Activated CD4-positive, alpha-beta T cell treated with anti-CD3 and anti-CD28 coated beads for 36 hours (primary cell): Measurements from ENCODE around the gene CTSO. TPM values are rescaled to one million over a fixed set of nuclear protein-coding genes. Genes with fewer than 3 reads are reported as not detected.
A peak's percentile ranks its signal among the peaks of the same experiment; 100 is the strongest.

Experiments
- ATAC-seq: fragments of 200-7000 bp; cut with Tn5 transposase; one replicate; pipeline ENCODE4 v1.10.0; 2021; ENCODE audit warnings: mild to moderate bottlenecking, moderate library complexity
- CTCF ChIA-PET: fragments of 350-600 bp; sonication (Branson Sonifier 250); formaldehyde crosslinking; loops from one replicate; lab custom pipeline; 2021; ENCODE audit warnings: antibody characterized with exemption; lab: Charles Lee
- POLR2A ChIA-PET: fragments of 350-600 bp; sonication (Branson Sonifier 250); formaldehyde crosslinking; loops from one replicate; lab custom pipeline; 2021; ENCODE audit warnings: antibody characterized with exemption, inconsistent platforms; lab: Charles Lee
- DNase-seq: peaks from one replicate; pipeline ENCODE4 v3.0.0-alpha.2; 2020
- H3K27ac Mint-ChIP-seq: one replicate; pipeline ENCODE4 v1.8.0; 2021; ENCODE audit warnings: mixed read lengths
- H3K27me3 Mint-ChIP-seq: one replicate; pipeline ENCODE4 v1.8.0; 2021; ENCODE audit warnings: mixed read lengths
- H3K36me3 Mint-ChIP-seq: one replicate; pipeline ENCODE4 v1.8.0; 2021; ENCODE audit warnings: low read depth, mixed read lengths
- H3K4me1 Mint-ChIP-seq: one replicate; pipeline ENCODE4 v1.8.0; 2021; ENCODE audit warnings: mixed read lengths
- H3K4me3 Mint-ChIP-seq: one replicate; pipeline ENCODE4 v1.8.0; 2021; ENCODE audit warnings: mild to moderate bottlenecking, moderate library complexity, mixed read lengths
- H3K9me3 Mint-ChIP-seq: one replicate; pipeline ENCODE4 v1.8.0; 2021; ENCODE audit warnings: low read depth, mixed read lengths
- intact Hi-C, 2 experiments: fragments of 100-400 bp; cut with DNase I in 1 of 2; cut with micrococcal nuclease in 1 of 2; formaldehyde crosslinking; loops; one replicate each; pipeline versions ENCODE4 v1.14.2 to v1.15.1; 2022 to 2024; cut with DNase I, micrococcal nuclease
- total RNA-seq, 2 experiments: library from RNA; stranded (reverse); gene quantifications; one replicate each; pipeline ENCODE4 v1.2.3, GENCODE V29; 2021

The CTSO gene
- total RNA-seq, 2 experiments from 2014 or later, result 2.6 to 3.0 TPM

DNA sequence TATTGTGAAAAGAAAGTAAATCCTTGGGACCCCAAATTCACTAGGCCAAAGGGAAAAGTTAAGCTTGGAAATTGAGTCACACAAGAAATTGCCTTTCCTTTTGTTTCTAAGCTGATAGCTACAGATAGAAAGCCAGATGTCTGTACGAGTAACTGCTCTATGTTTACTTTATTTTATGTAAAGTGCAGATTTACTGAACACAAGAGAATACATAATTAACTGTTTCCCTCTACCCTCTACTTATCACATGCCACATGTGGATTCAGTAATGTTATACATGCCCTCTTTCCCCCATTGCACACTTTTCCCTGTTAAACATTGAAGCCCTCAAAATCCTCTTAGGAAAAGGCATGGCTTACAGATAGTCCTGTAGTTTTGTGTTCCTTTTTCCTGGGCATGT, 66.6 kb downstream of the CTSO start:
- ChIA-PET POLR2A (no interaction called here), CTCF (no interaction called here)
- ATAC-seq (no peak), DNase-seq (no peak)
- Mint-ChIP-seq H3K9me3 (no peaks in the 10 kb centered on the region), H3K4me3 (no peak overlapping the region), H3K27me3 (peaks cover 16% of the 10 kb centered on the region), H3K36me3 (no peaks in the 10 kb centered on the region), H3K4me1 (no peaks in the 10 kb centered on the region), H3K27ac (no peak overlapping the region)
- intact Hi-C loops, result no loop called here

DNA sequence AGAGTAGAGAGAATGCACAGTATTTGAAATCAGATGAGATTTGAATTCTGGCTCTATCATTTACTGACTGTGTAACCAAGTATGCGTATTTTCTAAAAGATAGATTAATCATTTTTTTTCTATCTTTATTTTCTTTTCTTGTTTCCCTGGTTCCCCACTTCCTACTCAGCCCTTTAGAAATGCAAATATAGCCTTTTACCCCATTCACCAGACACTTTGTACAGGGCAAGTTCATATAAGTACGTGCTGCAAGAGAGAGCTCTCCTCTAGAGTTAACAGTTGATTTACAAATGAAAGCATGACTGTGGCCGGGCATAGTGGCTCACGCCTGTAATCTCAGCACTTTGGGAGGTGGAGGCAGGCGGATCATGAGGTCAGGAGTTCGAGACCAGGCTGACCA, 68.0 kb downstream of the CTSO start:
- Mint-ChIP-seq H3K27ac (no peak overlapping the region), H3K4me3 (no peak overlapping the region), H3K36me3 (no peaks in the 10 kb centered on the region), H3K27me3 (peaks cover 10% of the 10 kb centered on the region), H3K4me1 (no peaks in the 10 kb centered on the region), H3K9me3 (no peaks in the 10 kb centered on the region)
- CTCF ChIA-PET, result no interaction called here
- POLR2A ChIA-PET, result no interaction called here
- ATAC-seq (no peak), DNase-seq (no peak)
- intact Hi-C loops, result no loop called here

DNA sequence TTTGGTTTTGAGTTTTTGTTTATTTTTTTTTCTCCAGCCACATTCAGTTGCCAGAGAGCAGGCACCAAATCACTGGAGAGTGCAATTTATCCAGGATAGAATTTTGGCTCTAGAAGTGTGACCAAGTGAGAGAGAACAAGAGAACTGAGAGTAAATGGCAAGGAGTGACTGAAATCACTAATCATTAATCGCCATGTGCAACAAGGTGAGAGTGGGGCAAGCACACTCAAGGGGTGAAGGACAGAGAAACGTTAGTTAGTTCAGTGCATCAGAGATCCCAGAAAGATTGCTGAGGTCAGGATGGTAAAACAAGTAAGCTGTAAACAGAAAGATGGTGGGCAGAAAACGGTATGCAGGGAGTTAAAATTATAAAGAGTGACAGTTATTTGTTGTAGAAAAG, 69.8 kb downstream of the CTSO start:
- Mint-ChIP-seq H3K36me3 (no peaks in the 10 kb centered on the region), H3K4me3 (no peak overlapping the region), H3K27ac (no peak overlapping the region), H3K9me3 (no peaks in the 10 kb centered on the region), H3K4me1 (no peaks in the 10 kb centered on the region), H3K27me3 (peaks cover 7% of the 10 kb centered on the region)
- intact Hi-C loops, result no loop called here
- ATAC-seq, result no peak
- ChIA-PET POLR2A (no interaction called here), CTCF (no interaction called here)
- DNase-seq, result no peak

DNA sequence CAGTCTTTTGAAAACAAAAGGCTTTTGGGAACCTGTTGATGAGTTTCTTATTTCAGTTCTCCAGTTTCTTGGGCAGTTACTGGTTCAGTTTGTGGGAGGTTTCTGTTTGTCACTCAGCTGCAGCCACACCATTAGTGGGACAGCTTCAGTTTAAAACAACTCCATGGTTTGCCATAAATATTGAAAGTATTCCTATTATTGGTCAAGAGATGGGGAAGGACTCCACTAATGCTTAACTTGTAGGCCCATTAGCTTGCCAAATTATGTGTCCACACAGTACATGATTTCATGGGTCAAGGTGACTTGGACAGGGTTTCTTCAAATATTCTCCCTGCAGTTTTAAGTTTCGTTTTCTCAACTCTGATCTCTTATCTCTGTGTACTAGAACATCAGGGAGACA, 72.1 kb downstream of the CTSO start:
- ChIA-PET CTCF (no interaction called here), POLR2A (no interaction called here)
- H3K4me3 Mint-ChIP-seq, result no peak overlapping the region
- no peaks in the 10 kb centered on the region for H3K36me3 Mint-ChIP-seq
- peaks cover 3% of the 10 kb centered on the region for H3K27me3 Mint-ChIP-seq
- no peak overlapping the region for H3K27ac Mint-ChIP-seq
- no peaks in the 10 kb centered on the region for H3K4me1 Mint-ChIP-seq
- DNase-seq (no peak), ATAC-seq (no peak)
- no peaks in the 10 kb centered on the region for H3K9me3 Mint-ChIP-seq
- intact Hi-C loops, result no loop called here

DNA sequence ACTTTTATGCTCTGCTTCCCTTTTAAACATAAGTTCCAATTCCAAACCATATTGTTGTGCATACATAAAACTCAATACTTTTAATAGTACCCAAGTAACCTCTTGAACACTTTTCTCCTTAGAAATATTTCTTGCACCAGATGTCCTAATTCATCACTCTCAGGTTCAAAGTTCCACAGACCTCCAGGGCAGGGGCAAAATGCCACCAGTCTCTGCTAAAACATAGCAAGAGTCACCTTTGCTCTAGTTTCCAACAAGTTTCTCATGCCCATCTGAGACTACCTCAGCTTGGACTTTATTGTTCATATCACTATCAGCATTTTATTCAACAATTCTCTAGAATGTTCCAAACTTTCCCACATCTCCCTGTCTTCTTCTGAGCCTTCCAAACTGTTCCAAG, 73.9 kb downstream of the CTSO start:
- Mint-ChIP-seq H3K27ac (no peak overlapping the region), H3K9me3 (peaks cover 4% of the 10 kb centered on the region), H3K4me3 (no peak overlapping the region), H3K27me3 (peaks cover 3% of the 10 kb centered on the region), H3K4me1 (no peaks in the 10 kb centered on the region), H3K36me3 (no peaks in the 10 kb centered on the region)
- ChIA-PET CTCF (no interaction called here), POLR2A (no interaction called here)
- intact Hi-C loops, result no loop called here
- DNase-seq, result no peak
- ATAC-seq, result no peak

DNA sequence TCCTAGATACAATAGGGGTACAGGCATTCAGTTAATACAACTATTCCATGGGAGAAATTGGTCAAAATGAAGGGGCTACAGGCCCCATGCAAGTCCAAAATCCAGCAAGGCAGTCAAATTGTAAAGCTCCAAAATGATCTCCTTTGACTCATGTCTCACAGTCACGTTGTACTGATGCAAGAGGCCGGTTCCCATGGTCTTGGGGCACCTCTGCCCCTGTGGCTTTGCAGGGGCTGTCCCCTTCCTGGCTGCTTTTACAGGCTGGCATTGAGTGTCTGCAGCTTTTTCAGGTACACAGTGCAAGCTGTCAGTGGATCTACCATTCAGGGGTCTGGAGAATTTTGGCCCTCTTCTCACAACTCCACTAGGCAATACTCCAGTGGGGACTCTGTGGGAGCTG, 75.1 kb downstream of the CTSO start:
- H3K27me3 Mint-ChIP-seq, result peaks cover 3% of the 10 kb centered on the region
- ATAC-seq, result no peak
- H3K27ac Mint-ChIP-seq, result no peak overlapping the region
- no peaks in the 10 kb centered on the region for H3K36me3 Mint-ChIP-seq
- ChIA-PET CTCF (no interaction called here), POLR2A (no interaction called here)
- peaks cover 7% of the 10 kb centered on the region for H3K9me3 Mint-ChIP-seq
- DNase-seq, result peak; percentile 20
- H3K4me3 Mint-ChIP-seq, result no peak overlapping the region
- H3K4me1 Mint-ChIP-seq, result no peaks in the 10 kb centered on the region
- intact Hi-C loops, result no loop called here

DNA sequence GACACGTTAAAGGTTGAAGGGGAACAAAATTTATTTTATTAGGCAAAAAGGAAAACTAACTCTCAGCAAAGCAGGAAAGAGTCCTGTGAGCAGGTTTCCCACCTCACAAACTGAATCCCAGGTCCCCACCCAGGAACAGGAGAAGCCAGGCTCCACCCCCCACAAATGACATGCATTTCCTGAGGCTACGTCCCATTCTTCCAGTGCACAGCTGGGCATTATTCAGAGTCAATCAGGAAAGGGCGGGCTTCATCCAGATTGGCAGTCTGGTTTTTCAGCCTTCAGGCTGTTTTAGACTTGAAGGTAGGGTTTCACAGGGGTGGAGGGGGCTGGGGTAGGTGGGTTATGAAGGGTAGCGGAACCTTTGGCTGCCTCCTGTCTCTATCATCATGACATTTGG, 75.7 kb downstream of the CTSO start:
- Mint-ChIP-seq H3K4me3 (no peak overlapping the region), H3K27me3 (peaks cover 3% of the 10 kb centered on the region), H3K4me1 (no peaks in the 10 kb centered on the region), H3K27ac (no peak overlapping the region), H3K36me3 (no peaks in the 10 kb centered on the region), H3K9me3 (peaks cover 7% of the 10 kb centered on the region)
- ATAC-seq, result no peak
- ChIA-PET CTCF (no interaction called here), POLR2A (no interaction called here)
- intact Hi-C loops, result no loop called here
- DNase-seq, result no peak

DNA sequence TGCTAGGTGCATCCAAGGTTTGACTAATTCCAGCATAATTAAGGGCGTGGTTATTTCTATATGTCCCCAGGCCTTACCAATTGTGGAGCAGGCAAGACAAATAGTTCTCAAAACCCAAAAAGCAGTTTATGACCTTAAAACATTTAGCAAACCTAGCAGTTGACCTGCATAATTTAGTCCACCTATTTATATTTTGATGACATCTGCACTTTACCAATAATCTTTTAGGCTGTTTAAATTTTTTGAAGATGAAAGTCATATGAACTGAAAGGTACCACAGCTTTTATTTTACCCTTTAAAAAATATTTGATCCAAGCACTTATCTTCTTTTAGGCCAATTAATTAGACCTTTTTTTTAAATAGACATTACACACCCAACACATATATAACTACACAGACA, 77.8 kb downstream of the CTSO start:
- DNase-seq (no peak), ATAC-seq (no peak)
- no peak overlapping the region for H3K4me3 Mint-ChIP-seq
- ChIA-PET POLR2A (no interaction called here), CTCF (no interaction called here)
- H3K27me3 Mint-ChIP-seq, result no peaks in the 10 kb centered on the region
- peaks cover 7% of the 10 kb centered on the region for H3K9me3 Mint-ChIP-seq
- H3K27ac Mint-ChIP-seq, result no peak overlapping the region
- intact Hi-C loops, result no loop called here
- no peaks in the 10 kb centered on the region for H3K36me3 Mint-ChIP-seq
- H3K4me1 Mint-ChIP-seq, result no peaks in the 10 kb centered on the region

Other genes with a start within 250 kb of the CTSO start
- under 1 TPM; 0.37 to 0.63 TPM for gene GUCY1B1, start 194.8 kb downstream of the CTSO start, total RNA-seq
- gene ASIC5, start 87.6 kb downstream of the CTSO start, total RNA-seq, result not detected
- not detected for gene TDO2, start 50.2 kb downstream of the CTSO start, total RNA-seq